GM12878 (cell line): Measurements from ENCODE around the gene ABCC2. TPM values are rescaled to one million over a fixed set of nuclear protein-coding genes. Genes with fewer than 3 reads are reported as not detected.

ENCODE experiments used
- ATAC-seq: fragments of 200-7000 bp; cut with Tn5 transposase; 3 replicates; pipeline ENCODE4 v1.9.1; 2020; ENCODE audit warnings: mild to moderate bottlenecking, moderate library complexity
- BruUV-seq: library from RNA; stranded (reverse); fragments of 400-500 nt; replicated peaks from 2 replicates; lab custom pipeline; 2021; lab: Mats Ljungman, UMichigan
- CTCF ChIA-PET: fragments of 300-600 bp; sonication (Branson Sonifier 250); formaldehyde crosslinking; extraction: SDS; loops from one replicate; lab custom pipeline; 2021; ENCODE audit warnings: inconsistent platforms; lab: Yijun Ruan, JAX
- POLR2A ChIA-PET: fragments of 350-600 bp; formaldehyde crosslinking; extraction: SDS; loops from one replicate; lab custom pipeline; 2021; ENCODE audit warnings: inconsistent platforms; lab: Charles Lee
- RAD21 ChIA-PET: fragments of 300-600 bp; sonication (Branson Sonifier 250); formaldehyde crosslinking; loops from one replicate; lab custom pipeline; 2023; ENCODE audit warnings: antibody characterized with exemption; ENCODE audit not compliant: unreplicated experiment; lab: Charles Lee
- SMC1A ChIA-PET: fragments of 300-600 bp; sonication (Branson Sonifier 250); formaldehyde crosslinking; loops from one replicate; lab custom pipeline; 2023; ENCODE audit not compliant: unreplicated experiment, uncharacterized antibody; lab: Charles Lee
- DNase-seq: peaks from one replicate; pipeline ENCODE4 v3.0.0-alpha.2; 2011; ENCODE audit warnings: low read depth, low spot score
- FAIRE-seq: peaks from 3 replicates; lab custom pipeline; 2011; peaks lifted over from hg19 to GRCh38; lab: Jason Lieb, UNC
- H2AFZ ChIP-seq: 2 replicates; pipeline ENCODE4 v1.6.0; 2011; ENCODE audit warnings: low read depth, low read length, control low read depth; ENCODE audit not compliant: control insufficient read depth
- H3K27ac ChIP-seq: 2 replicates; pipeline ENCODE4 v1.5.1; 2011; ENCODE audit warnings: control low read depth; ENCODE audit not compliant: control insufficient read depth, insufficient read depth
- H3K27me3 ChIP-seq, 2 experiments: replicated peaks in 1 of 2; 2 replicates each; pipeline versions ENCODE4 v1.6.0 to v1.6.1; 2011; ENCODE audit warnings: low read length in 1 of 2; ENCODE audit not compliant: control insufficient read depth in 2 of 2, insufficient read depth in 2 of 2
- H3K36me3 ChIP-seq, 2 experiments: 2 replicates each; pipeline ENCODE4 v1.5.1; 2011; ENCODE audit warnings: low read length in 1 of 2; ENCODE audit not compliant: control insufficient read depth in 2 of 2, insufficient read depth in 2 of 2
- H3K4me1 ChIP-seq: 2 replicates; pipeline ENCODE4 v1.6.1; 2011; ENCODE audit warnings: mild to moderate bottlenecking, low read length, moderate library complexity, mixed read lengths; ENCODE audit not compliant: control insufficient read depth, insufficient read depth
- H3K4me2 ChIP-seq: 2 replicates; pipeline ENCODE4 v1.6.0; 2011; ENCODE audit warnings: control low read depth; ENCODE audit not compliant: control insufficient read depth, insufficient read depth
- H3K4me3 ChIP-seq: fragments of 200-600 bp; sonication (generic); 2 replicates; pipeline ENCODE4 v1.5.1; 2016
- H3K79me2 ChIP-seq: 2 replicates; pipeline ENCODE4 v1.6.0; 2011; ENCODE audit warnings: low read length; ENCODE audit not compliant: control insufficient read depth, insufficient read depth
- H3K9ac ChIP-seq: 2 replicates; pipeline ENCODE4 v1.8.0; 2011; ENCODE audit warnings: low read length, control low read depth, mixed read lengths; ENCODE audit not compliant: control insufficient read depth, insufficient read depth
- H3K9me3 ChIP-seq: replicated peaks from 3 replicates; pipeline ENCODE4 v1.5.1; 2011; ENCODE audit warnings: mild to moderate bottlenecking, low read length; ENCODE audit not compliant: control insufficient read depth, insufficient read depth
- H4K20me1 ChIP-seq: 2 replicates; pipeline ENCODE4 v1.6.0; 2011; ENCODE audit not compliant: control insufficient read depth, insufficient read depth
- ASH2L ChIP-seq: fragments of 300-600, 200-600 bp; sonication (generic); IDR thresholded peaks from 2 replicates; pipeline ENCODE4 v1.6.1; 2017; ENCODE audit warnings: low read depth, mild to moderate bottlenecking, borderline replicate concordance
- CBFB ChIP-seq: IDR thresholded peaks from 2 replicates; pipeline ENCODE4 v1.6.1; 2016; ENCODE audit warnings: antibody characterized with exemption, low read depth
- IKZF1 ChIP-seq: fragments of 450-650 bp; conservative IDR thresholded peaks from 2 replicates; pipeline ENCODE4 v1.6.1; 2017; ENCODE audit warnings: antibody characterized with exemption, mild to moderate bottlenecking
- NFYA ChIP-seq: IDR thresholded peaks from 2 replicates; pipeline ENCODE4 v1.6.1; 2011; ENCODE audit warnings: low read depth, mild to moderate bottlenecking, low read length, improper control_type of control experiment, borderline replicate concordance
- RAD21 ChIP-seq: IDR thresholded peaks from 2 replicates; pipeline ENCODE4 v1.6.1; 2011; ENCODE audit warnings: mild to moderate bottlenecking, low read depth, low read length, moderate library complexity; ENCODE audit not compliant: insufficient read depth
- RB1 ChIP-seq: fragments of 450-650 bp; formaldehyde crosslinking; IDR thresholded peaks from 2 replicates; pipeline ENCODE4 v1.6.1; 2017; ENCODE audit warnings: mild to moderate bottlenecking, borderline replicate concordance
- SMAD1 ChIP-seq: fragments of 450-650 bp; IDR thresholded peaks from 2 replicates; pipeline ENCODE4 v1.6.1; 2018; ENCODE audit warnings: mild to moderate bottlenecking, low read depth; ENCODE audit not compliant: partially characterized antibody
- STAT1 ChIP-seq: fragments of 450-650 bp; conservative IDR thresholded peaks from 2 replicates; pipeline ENCODE4 v1.6.1; 2014; ENCODE audit warnings: antibody characterized with exemption, mild to moderate bottlenecking
- ZNF622 ChIP-seq: fragments of 450-650 bp; IDR thresholded peaks from 2 replicates; pipeline ENCODE4 v1.6.1; 2017; ENCODE audit warnings: mild to moderate bottlenecking, inconsistent platforms
- WGBS: methylation state at CpG from one replicate; pipeline ENCODE4 v1.1.6; 2016; ENCODE audit warnings: low lambda C conversion rate; ENCODE audit not compliant: insufficient replicate concordance, insufficient coverage; ENCODE audit errors: missing lambda C conversion rate; 5-methylcytosine and 5-hydroxymethylcytosine counted together
- in situ Hi-C: fragments of 300-500 bp; cut with MboI; formaldehyde crosslinking; loops from 9 replicates; pipeline ENCODE4 v1.14.3; 2018; ENCODE audit warnings: mixed read lengths
- intact Hi-C: fragments of 100-400 bp; cut with micrococcal nuclease; formaldehyde crosslinking; loops from one replicate; pipeline ENCODE4 v1.14.2; 2022; ENCODE audit not compliant: unreplicated experiment
- polyA plus RNA-seq, 11 experiments: library from polyadenylated mRNA; depleted of rRNA in 4 of 11; unstranded in 6 of 11; stranded (reverse) in 5 of 11; fragments of >200 nt; fragmentation: Nextera tagmentation in 4 of 11; fragmentation: Illumina TruSeq in 1 of 11; extraction: Ambion mirVana in 4 of 11; extraction: Trizol in 1 of 11; gene quantifications; 1 replicate in 1 of 11; 2 replicates in 10 of 11; pipeline versions ENCODE4 v1.2.1 to v1.2.3, GENCODE V29; 2011 to 2016; ENCODE audit warnings: inconsistent platforms in 2 of 11, missing spikeins in 2 of 11, low read depth in 1 of 11
- total RNA-seq, 4 experiments: library from RNA; depleted of rRNA in 3 of 4; stranded (reverse); fragments of >200 nt in 3 of 4; fragmentation: Illumina TruSeq in 1 of 4; extraction: Trizol in 1 of 4; gene quantifications; 2 replicates each; pipeline versions ENCODE4 v1.2.1 to v1.2.3, GENCODE V29; 2013 to 2021
- TF ChIP-seq, protein P1 (sequence below): IDR thresholded peaks from 2 replicates; pipeline ENCODE4 v1.6.1; 2011; ENCODE audit warnings: borderline replicate concordance, low read depth, mild to moderate bottlenecking, moderate library complexity, low read length; ENCODE audit not compliant: insufficient read depth, poor library complexity, severe bottlenecking
- TF ChIP-seq, protein P2 (sequence below): fragments of 450-650 bp; IDR thresholded peaks from 2 replicates; pipeline ENCODE4 v1.6.1; 2016; ENCODE audit warnings: mild to moderate bottlenecking
- TF ChIP-seq, protein P3 (sequence below): fragments of 450-650 bp; IDR thresholded peaks from 2 replicates; pipeline ENCODE4 v1.6.1; 2017; ENCODE audit warnings: mild to moderate bottlenecking, moderate library complexity

Gene ABCC2
- total and polyA plus RNA-seq, 10 of the 15 experiments (the other 5 are each of a cell fraction or from before 2014, with no cell fraction given): 0.02 to 0.95 (median 0.21) TPM

DNA sequence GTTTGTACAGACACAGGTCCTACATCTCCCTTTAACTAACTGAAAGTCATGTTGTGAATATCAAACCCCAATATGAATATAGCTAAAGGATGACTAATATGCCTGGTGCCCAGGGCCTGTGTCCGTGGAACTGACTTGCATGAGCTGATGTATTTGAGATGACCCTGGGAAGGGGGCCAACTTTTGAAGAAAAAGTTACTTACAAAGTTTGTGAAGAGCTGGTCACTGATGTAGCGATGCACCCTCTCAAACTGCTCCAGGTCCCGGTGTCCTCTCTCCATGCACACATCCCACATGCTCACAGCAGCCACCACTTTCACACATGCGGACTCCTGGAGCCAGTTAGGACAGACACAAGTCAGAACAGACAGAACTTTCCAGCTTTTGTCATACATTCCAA lies 106.2 kb downstream of the ABCC2 start (continued):
- TF ChIP-seq, protein P1, sequence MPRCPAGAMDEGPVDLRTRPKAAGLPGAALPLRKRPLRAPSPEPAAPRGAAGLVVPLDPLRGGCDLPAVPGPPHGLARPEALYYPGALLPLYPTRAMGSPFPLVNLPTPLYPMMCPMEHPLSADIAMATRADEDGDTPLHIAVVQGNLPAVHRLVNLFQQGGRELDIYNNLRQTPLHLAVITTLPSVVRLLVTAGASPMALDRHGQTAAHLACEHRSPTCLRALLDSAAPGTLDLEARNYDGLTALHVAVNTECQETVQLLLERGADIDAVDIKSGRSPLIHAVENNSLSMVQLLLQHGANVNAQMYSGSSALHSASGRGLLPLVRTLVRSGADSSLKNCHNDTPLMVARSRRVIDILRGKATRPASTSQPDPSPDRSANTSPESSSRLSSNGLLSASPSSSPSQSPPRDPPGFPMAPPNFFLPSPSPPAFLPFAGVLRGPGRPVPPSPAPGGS: no peak
- no peak for TF ChIP-seq ZNF622
- TF ChIP-seq, protein P2, sequence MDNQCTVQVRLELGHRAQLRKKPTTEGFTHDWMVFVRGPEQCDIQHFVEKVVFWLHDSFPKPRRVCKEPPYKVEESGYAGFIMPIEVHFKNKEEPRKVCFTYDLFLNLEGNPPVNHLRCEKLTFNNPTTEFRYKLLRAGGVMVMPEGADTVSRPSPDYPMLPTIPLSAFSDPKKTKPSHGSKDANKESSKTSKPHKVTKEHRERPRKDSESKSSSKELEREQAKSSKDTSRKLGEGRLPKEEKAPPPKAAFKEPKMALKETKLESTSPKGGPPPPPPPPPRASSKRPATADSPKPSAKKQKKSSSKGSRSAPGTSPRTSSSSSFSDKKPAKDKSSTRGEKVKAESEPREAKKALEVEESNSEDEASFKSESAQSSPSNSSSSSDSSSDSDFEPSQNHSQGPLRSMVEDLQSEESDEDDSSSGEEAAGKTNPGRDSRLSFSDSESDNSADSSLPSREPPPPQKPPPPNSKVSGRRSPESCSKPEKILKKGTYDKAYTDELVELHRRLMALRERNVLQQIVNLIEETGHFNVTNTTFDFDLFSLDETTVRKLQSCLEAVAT: no peak
- TF ChIP-seq, all 136 proteins: peak for 0

DNA sequence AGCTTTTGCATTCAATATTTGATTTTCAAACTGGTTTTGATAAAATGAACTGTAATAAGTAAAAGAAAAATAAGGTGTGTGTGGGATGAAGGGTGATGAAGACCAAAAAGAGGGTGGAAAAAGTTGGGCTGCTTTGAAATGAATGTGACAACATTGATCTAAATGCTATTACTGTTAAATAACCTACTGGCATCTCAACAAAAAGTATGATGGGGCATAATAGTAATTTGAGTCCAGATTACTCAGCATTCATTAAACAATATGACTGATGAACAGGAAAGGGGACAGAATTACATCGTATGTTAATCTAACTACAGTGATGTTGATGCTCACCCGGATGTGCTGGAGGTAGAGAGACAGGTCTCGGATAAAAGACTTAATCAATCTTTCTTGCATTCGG lies 112.2 kb downstream of the ABCC2 start:
- no peaks in the 10 kb centered on the region for H4K20me1 ChIP-seq
- SMC1A ChIA-PET: interaction anchor here (0.9 to 1.0 kb wide), 2 partner anchors 12 to 102 kb away, joined by 3 to 5 read pairs; no protein-coding TSS in a partner anchor
- in situ Hi-C loops: no loop called here
- CTCF ChIA-PET: interaction anchor here (0.6 to 1.5 kb wide), 3 partner anchors 149 to 1320 kb away, joined by 3 to 4 read pairs (median 3); no protein-coding TSS in a partner anchor
- DNase-seq (no peak), FAIRE-seq (no peak), ATAC-seq (no peak)
- 97% methylated on average over 4 of the region's 4 CpGs for WGBS
- no peak overlapping the region for H3K27ac ChIP-seq
- RAD21 ChIA-PET: interaction anchor here (1.2 kb wide), 1 partner anchor 151 kb away, joined by 6 read pairs; no protein-coding TSS in a partner anchor
- no peaks in the 10 kb centered on the region for H3K79me2 ChIP-seq
- H3K4me3 ChIP-seq: no peak overlapping the region
- no peaks in the 10 kb centered on the region for H3K4me1 ChIP-seq
- BruUV-seq: no TSS peak
- H3K27me3 ChIP-seq: no peaks in the 10 kb centered on the region
- no peaks in the 10 kb centered on the region for H3K9me3 ChIP-seq
- TF ChIP-seq RAD21: no peak
- TF ChIP-seq STAT1: no peak
- TF ChIP-seq RB1: no peak
- TF ChIP-seq SMAD1: no peak
- TF ChIP-seq, protein P3, sequence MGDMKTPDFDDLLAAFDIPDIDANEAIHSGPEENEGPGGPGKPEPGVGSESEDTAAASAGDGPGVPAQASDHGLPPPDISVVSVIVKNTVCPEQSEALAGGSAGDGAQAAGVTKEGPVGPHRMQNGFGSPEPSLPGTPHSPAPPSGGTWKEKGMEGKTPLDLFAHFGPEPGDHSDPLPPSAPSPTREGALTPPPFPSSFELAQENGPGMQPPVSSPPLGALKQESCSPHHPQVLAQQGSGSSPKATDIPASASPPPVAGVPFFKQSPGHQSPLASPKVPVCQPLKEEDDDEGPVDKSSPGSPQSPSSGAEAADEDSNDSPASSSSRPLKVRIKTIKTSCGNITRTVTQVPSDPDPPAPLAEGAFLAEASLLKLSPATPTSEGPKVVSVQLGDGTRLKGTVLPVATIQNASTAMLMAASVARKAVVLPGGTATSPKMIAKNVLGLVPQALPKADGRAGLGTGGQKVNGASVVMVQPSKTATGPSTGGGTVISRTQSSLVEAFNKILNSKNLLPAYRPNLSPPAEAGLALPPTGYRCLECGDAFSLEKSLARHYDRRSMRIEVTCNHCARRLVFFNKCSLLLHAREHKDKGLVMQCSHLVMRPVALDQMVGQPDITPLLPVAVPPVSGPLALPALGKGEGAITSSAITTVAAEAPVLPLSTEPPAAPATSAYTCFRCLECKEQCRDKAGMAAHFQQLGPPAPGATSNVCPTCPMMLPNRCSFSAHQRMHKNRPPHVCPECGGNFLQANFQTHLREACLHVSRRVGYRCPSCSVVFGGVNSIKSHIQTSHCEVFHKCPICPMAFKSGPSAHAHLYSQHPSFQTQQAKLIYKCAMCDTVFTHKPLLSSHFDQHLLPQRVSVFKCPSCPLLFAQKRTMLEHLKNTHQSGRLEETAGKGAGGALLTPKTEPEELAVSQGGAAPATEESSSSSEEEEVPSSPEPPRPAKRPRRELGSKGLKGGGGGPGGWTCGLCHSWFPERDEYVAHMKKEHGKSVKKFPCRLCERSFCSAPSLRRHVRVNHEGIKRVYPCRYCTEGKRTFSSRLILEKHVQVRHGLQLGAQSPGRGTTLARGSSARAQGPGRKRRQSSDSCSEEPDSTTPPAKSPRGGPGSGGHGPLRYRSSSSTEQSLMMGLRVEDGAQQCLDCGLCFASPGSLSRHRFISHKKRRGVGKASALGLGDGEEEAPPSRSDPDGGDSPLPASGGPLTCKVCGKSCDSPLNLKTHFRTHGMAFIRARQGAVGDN: no peak
- TF ChIP-seq ASH2L: no peak
- TF ChIP-seq NFYA: no peak
- TF ChIP-seq IKZF1: no peak
- TF ChIP-seq CBFB: no peak
- TF ChIP-seq, all 136 proteins: peak for 0
- Histone ChIP-seq H2AFZ (no peak overlapping the region), H3K9ac (no peak overlapping the region), H3K36me3 (peaks cover 13 to 64% of the 10 kb centered on the region in 2 experiments), H3K4me2 (no peak overlapping the region)
- POLR2A ChIA-PET: interaction anchor here (0.6 kb wide), 1 partner anchor 342 kb away, joined by 3 read pairs; no protein-coding TSS in a partner anchor
- intact Hi-C loops: no loop called here
